ENCODE data around the gene VEGFC. TPM values are rescaled to one million over a fixed set of nuclear protein-coding genes. Genes with fewer than 3 reads are reported as not detected.

The VEGFC gene
- total RNA-seq, 1 donor from 2014 or later: 5.0 TPM

GRCh38 chr4:176806778-176807375, 14.2 kb upstream of the VEGFC start:
- DNase-seq (ENCODE audit: low read depth): no peak
- Histone ChIP-seq H3K4me3 (ENCODE audit: low read depth, low read length) (no peak overlapping the region), H3K27me3 (ENCODE audit: control insufficient read depth, insufficient read depth, low read length) (no peaks in the 10 kb centered on the region), H3K36me3 (ENCODE audit: control insufficient read depth, insufficient read depth, low read length) (no peaks in the 10 kb centered on the region)
- TF ChIP-seq CTCF (IDR thresholded peaks at IDR 0.05; ENCODE audit: insufficient read depth, low read length, poor library complexity, severe bottlenecking): no peak

DNA sequence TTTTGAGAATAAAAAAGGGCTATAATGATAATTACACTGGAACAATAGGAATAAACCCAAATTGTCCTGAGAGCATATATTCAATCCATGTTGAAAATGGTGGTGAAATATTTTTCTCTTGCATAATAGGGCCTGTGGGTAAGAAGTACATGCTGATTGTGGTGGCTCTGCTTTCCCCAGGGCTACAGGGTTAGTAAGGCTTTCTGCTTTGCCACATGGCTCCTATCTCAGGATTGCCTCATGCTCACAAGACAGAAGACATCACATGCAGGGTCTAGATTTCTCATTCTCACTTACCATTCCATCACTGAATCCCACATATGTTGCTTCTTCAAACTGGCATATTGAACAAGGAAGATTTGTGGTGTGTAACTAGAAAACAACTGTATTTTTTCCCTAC, 12.4 kb upstream of the VEGFC start:
- no peak for TF ChIP-seq CTCF (IDR thresholded peaks at IDR 0.05; ENCODE audit: insufficient read depth, low read length, poor library complexity, severe bottlenecking)
- no peak overlapping the region for H3K4me3 ChIP-seq (ENCODE audit: low read depth, low read length)
- H3K36me3 ChIP-seq (ENCODE audit: control insufficient read depth, insufficient read depth, low read length): no peaks in the 10 kb centered on the region
- no peak for DNase-seq (ENCODE audit: low read depth)
- no peaks in the 10 kb centered on the region for H3K27me3 ChIP-seq (ENCODE audit: control insufficient read depth, insufficient read depth, low read length)

DNA sequence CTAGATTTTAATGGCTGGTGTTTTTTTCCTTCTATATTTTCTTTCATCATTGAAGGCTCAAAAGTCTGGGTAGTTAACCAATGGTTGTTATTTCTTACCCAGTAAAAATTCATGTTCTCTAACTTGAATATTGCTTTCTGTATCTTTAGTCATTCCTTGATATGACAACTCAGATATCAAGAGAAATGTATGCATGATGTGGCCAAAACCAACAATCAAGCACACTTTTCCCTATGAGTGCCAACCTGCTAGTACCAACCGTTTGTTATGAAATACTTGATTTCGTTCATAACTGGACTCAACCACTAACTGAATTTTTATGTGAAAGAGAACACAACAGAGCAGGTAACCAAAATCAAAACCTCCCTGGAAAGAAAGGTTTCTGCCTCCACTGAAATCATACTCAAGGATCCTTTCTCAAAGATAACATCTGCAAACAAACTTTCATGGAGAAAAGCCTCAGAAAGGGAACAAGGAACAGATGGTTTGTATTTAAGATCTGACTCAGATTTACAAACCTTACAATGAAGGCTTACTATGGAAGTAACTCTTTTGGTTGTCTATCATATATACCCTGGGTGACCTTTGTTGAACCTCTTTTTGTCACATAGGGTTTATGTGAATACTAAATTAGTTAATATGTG, 8.3 kb upstream of the VEGFC start:
- no peak for TF ChIP-seq CTCF (IDR thresholded peaks at IDR 0.05; ENCODE audit: insufficient read depth, low read length, poor library complexity, severe bottlenecking)
- Histone ChIP-seq H3K4me3 (ENCODE audit: low read depth, low read length) (no peak overlapping the region), H3K27me3 (ENCODE audit: control insufficient read depth, insufficient read depth, low read length) (no peaks in the 10 kb centered on the region), H3K36me3 (ENCODE audit: control insufficient read depth, insufficient read depth, low read length) (no peaks in the 10 kb centered on the region)
- no peak for DNase-seq (ENCODE audit: low read depth)

GRCh38 chr4:176799653-176800052, 6.9 kb upstream of the VEGFC start:
- no peak for TF ChIP-seq CTCF (IDR thresholded peaks at IDR 0.05; ENCODE audit: insufficient read depth, low read length, poor library complexity, severe bottlenecking)
- no peaks in the 10 kb centered on the region for H3K36me3 ChIP-seq (ENCODE audit: control insufficient read depth, insufficient read depth, low read length)
- H3K27me3 ChIP-seq (ENCODE audit: control insufficient read depth, insufficient read depth, low read length): no peaks in the 10 kb centered on the region
- no peak overlapping the region for H3K4me3 ChIP-seq (ENCODE audit: low read depth, low read length)
- DNase-seq (ENCODE audit: low read depth): no peak

- Histone ChIP-seq H3K4me3 (ENCODE audit: low read depth, low read length) (no peak overlapping the region), H3K27me3 (ENCODE audit: control insufficient read depth, insufficient read depth, low read length) (no peaks in the 10 kb centered on the region)
Measured at GRCh38 chr4:176798540-176798939, 5.8 kb upstream of the VEGFC start.

More at GRCh38 chr4:176798540-176798939, 5.8 kb upstream of the VEGFC start:
- no peak for TF ChIP-seq CTCF (IDR thresholded peaks at IDR 0.05; ENCODE audit: insufficient read depth, low read length, poor library complexity, severe bottlenecking)
- no peak for DNase-seq (ENCODE audit: low read depth)
- H3K36me3 ChIP-seq (ENCODE audit: control insufficient read depth, insufficient read depth, low read length): no peaks in the 10 kb centered on the region

Measured in kidney epithelial cell (primary cell).